H9 (cell line): ENCODE data around the gene DOHH. TPM values are rescaled to one million over a fixed set of nuclear protein-coding genes. Genes with fewer than 3 reads are reported as not detected.

Experiments
- DNase-seq: peaks from one replicate; pipeline ENCODE4 v3.0.0-alpha.2; 2017
- H2AFZ ChIP-seq: one replicate; pipeline ENCODE4 v1.6.1; 2013; ENCODE audit warnings: mild to moderate bottlenecking, low read length, control low read depth, moderate library complexity
- H2AK5ac ChIP-seq: 2 replicates; pipeline ENCODE4 v1.6.1; 2013; ENCODE audit warnings: low read length, control low read depth, mixed read lengths; ENCODE audit not compliant: insufficient read length
- H2BK120ac ChIP-seq: one replicate; pipeline ENCODE4 v1.6.1; 2013; ENCODE audit warnings: low read depth, mild to moderate bottlenecking, low read length, control low read depth, inconsistent platforms; ENCODE audit not compliant: poor library complexity, severe bottlenecking
- H2BK12ac ChIP-seq: 2 replicates; pipeline ENCODE4 v1.6.1; 2013; ENCODE audit warnings: low read length, control low read depth, mixed read lengths, low read depth; ENCODE audit not compliant: insufficient read length
- H2BK15ac ChIP-seq: 2 replicates; pipeline ENCODE4 v1.6.1; 2013; ENCODE audit warnings: low read depth, low read length, control low read depth
- H2BK20ac ChIP-seq: one replicate; pipeline ENCODE4 v1.6.1; 2013; ENCODE audit warnings: low read depth, mild to moderate bottlenecking, low read length, control low read depth, inconsistent platforms; ENCODE audit not compliant: poor library complexity, severe bottlenecking
- H2BK5ac ChIP-seq: 2 replicates; pipeline ENCODE4 v1.6.1; 2013; ENCODE audit warnings: low read length, control low read depth, mixed read lengths; ENCODE audit not compliant: insufficient read length
- H3K14ac ChIP-seq: 2 replicates; pipeline ENCODE4 v1.6.1; 2013; ENCODE audit warnings: low read length, control low read depth; ENCODE audit not compliant: insufficient read depth
- H3K18ac ChIP-seq: 2 replicates; pipeline ENCODE4 v1.6.1; 2013; ENCODE audit warnings: low read depth, mild to moderate bottlenecking, mixed read lengths, low read length, control low read depth; ENCODE audit not compliant: insufficient read length
- H3K23ac ChIP-seq: 2 replicates; pipeline ENCODE4 v1.6.1; 2013; ENCODE audit warnings: low read length, control low read depth, mixed read lengths, low read depth; ENCODE audit not compliant: insufficient read length
- H3K23me2 ChIP-seq: 2 replicates; pipeline ENCODE4 v1.6.1; 2013; ENCODE audit warnings: low read depth, mild to moderate bottlenecking, mixed read lengths, low read length, control low read depth; ENCODE audit not compliant: insufficient read length, poor library complexity, severe bottlenecking
- H3K27ac ChIP-seq: 2 replicates; pipeline ENCODE4 v1.5.1; 2013; ENCODE audit warnings: low read length, control low read depth, mixed read lengths, low read depth; ENCODE audit not compliant: insufficient read length
- H3K27me3 ChIP-seq: 2 replicates; pipeline ENCODE4 v1.6.1; 2013; ENCODE audit warnings: low read length, control low read depth, inconsistent platforms; ENCODE audit not compliant: insufficient read depth
- H3K4ac ChIP-seq: 2 replicates; pipeline ENCODE4 v1.6.1; 2013; ENCODE audit warnings: low read depth, mild to moderate bottlenecking, control low read depth, inconsistent platforms, low read length, moderate library complexity
- H3K4me1 ChIP-seq: 2 replicates; pipeline ENCODE4 v1.6.1; 2013; ENCODE audit warnings: low read length, control low read depth, inconsistent platforms; ENCODE audit not compliant: insufficient read depth
- H3K4me2 ChIP-seq: 2 replicates; pipeline ENCODE4 v1.6.1; 2013; ENCODE audit warnings: low read length, control low read depth, mixed read lengths; ENCODE audit not compliant: insufficient read length, insufficient read depth
- H3K56ac ChIP-seq: 2 replicates; pipeline ENCODE4 v1.6.1; 2013; ENCODE audit warnings: low read depth, mild to moderate bottlenecking, mixed read lengths, low read length, control low read depth; ENCODE audit not compliant: insufficient read length
- H3K79me1 ChIP-seq: 2 replicates; pipeline ENCODE4 v1.6.1; 2013; ENCODE audit warnings: low read depth, mild to moderate bottlenecking, moderate library complexity, low read length, control low read depth, inconsistent platforms; ENCODE audit not compliant: insufficient read depth, poor library complexity, severe bottlenecking
- H3K79me2 ChIP-seq: 2 replicates; pipeline ENCODE4 v1.6.1; 2013; ENCODE audit warnings: low read length, control low read depth, inconsistent platforms; ENCODE audit not compliant: insufficient read depth
- H3K9ac ChIP-seq: 2 replicates; pipeline ENCODE4 v1.6.1; 2013; ENCODE audit warnings: low read length, control low read depth, mixed read lengths; ENCODE audit not compliant: insufficient read length; ENCODE audit errors: extremely low read depth
- H3K9me3 ChIP-seq: one replicate; pipeline ENCODE4 v1.6.1; 2013; ENCODE audit warnings: low read depth, low read length, inconsistent platforms; ENCODE audit not compliant: control insufficient read depth
- H3T11ph ChIP-seq: one replicate; pipeline ENCODE4 v1.6.1; 2013; ENCODE audit warnings: mild to moderate bottlenecking, low read length, control low read depth, inconsistent platforms
- H4K20me1 ChIP-seq: one replicate; pipeline ENCODE4 v1.6.1; 2013; ENCODE audit not compliant: control insufficient read depth, insufficient read length, insufficient read depth
- H4K5ac ChIP-seq: 2 replicates; pipeline ENCODE4 v1.6.1; 2013; ENCODE audit warnings: low read depth, mild to moderate bottlenecking, mixed read lengths, low read length, control low read depth; ENCODE audit not compliant: insufficient read length
- H4K8ac ChIP-seq: replicated peaks from 2 replicates; pipeline ENCODE4 v1.6.1; 2013; ENCODE audit warnings: low read length, control low read depth, mixed read lengths, low read depth; ENCODE audit not compliant: insufficient read length
- H4K91ac ChIP-seq: 2 replicates; pipeline ENCODE4 v1.6.1; 2013; ENCODE audit warnings: low read depth, mild to moderate bottlenecking, moderate library complexity, mixed read lengths, low read length, control low read depth; ENCODE audit not compliant: insufficient read length
- H3K27ac Mint-ChIP-seq, 3 experiments: 2 replicates in 2 of 3; 3 replicates in 1 of 3; pipeline ENCODE4 v1.8.0; 2020 to 2021; ENCODE audit warnings: mixed read lengths in 3 of 3, mild to moderate bottlenecking in 1 of 3, moderate library complexity in 1 of 3
- H3K27me3 Mint-ChIP-seq: 2 replicates; pipeline ENCODE4 v1.8.0; 2021; ENCODE audit warnings: low read depth, mild to moderate bottlenecking, moderate library complexity, mixed read lengths
- H3K36me3 Mint-ChIP-seq, 3 experiments: 2 replicates in 2 of 3; 3 replicates in 1 of 3; pipeline ENCODE4 v1.8.0; 2020 to 2021; ENCODE audit warnings: low read depth in 3 of 3, mixed read lengths in 3 of 3; ENCODE audit not compliant: insufficient read depth in 1 of 3
- H3K4me1 Mint-ChIP-seq, 2 experiments: 2 replicates each; pipeline ENCODE4 v1.8.0; 2020; ENCODE audit warnings: mixed read lengths in 2 of 2
- H3K4me3 Mint-ChIP-seq, 2 experiments: 2 replicates in 1 of 2; 3 replicates in 1 of 2; pipeline ENCODE4 v1.8.0; 2020 to 2021; ENCODE audit warnings: mild to moderate bottlenecking in 2 of 2, mixed read lengths in 2 of 2, moderate library complexity in 1 of 2
- H3K9me3 Mint-ChIP-seq, 2 experiments: 2 replicates in 1 of 2; 3 replicates in 1 of 2; pipeline ENCODE4 v1.8.0; 2020; ENCODE audit warnings: mild to moderate bottlenecking in 2 of 2, mixed read lengths in 2 of 2, moderate library complexity in 1 of 2
- CTCF ChIP-seq: fragments of 200-600 bp; sonication (generic); conservative IDR thresholded peaks from 3 replicates; pipeline ENCODE4 v1.8.0; 2021; ENCODE audit warnings: antibody characterized with exemption, mild to moderate bottlenecking
- WGBS: extraction: QIAGEN DNeasy Blood & Tissue Kit; methylation state at CpG from one replicate; pipeline ENCODE4 v1.1.7; 2013; ENCODE audit warnings: missing lambda C conversion rate, low lambda C conversion rate, mixed read lengths; ENCODE audit not compliant: insufficient read length; ENCODE audit errors: extremely low coverage; 5-methylcytosine and 5-hydroxymethylcytosine counted together
- total RNA-seq: library from RNA; stranded (reverse); gene quantifications from 2 replicates; pipeline ENCODE4 v1.2.1, GENCODE V29; 2021

Gene DOHH
- total RNA-seq, 1 experiment from 2014 or later: 16.5 TPM

- H3K9ac ChIP-seq: no peak overlapping the region
- H4K8ac ChIP-seq: no peak overlapping the region
- H3K27ac Mint-ChIP-seq: no peak overlapping the region
- H3K56ac ChIP-seq: no peak overlapping the region
- no peak overlapping the region for H2AK5ac ChIP-seq
- H3K27me3 ChIP-seq: no peaks in the 10 kb centered on the region
- H3K4me3 Mint-ChIP-seq: no peak overlapping the region
- H3K4me2 ChIP-seq: no peak overlapping the region
- peaks cover 9 to 17% of the 10 kb centered on the region in 2 experiments for H3K4me1 Mint-ChIP-seq
- H3K23ac ChIP-seq: no peak overlapping the region
- no peak overlapping the region for H3K4ac ChIP-seq
- no peak for DNase-seq
- H2BK5ac ChIP-seq: no peak overlapping the region
- no peak overlapping the region for H2AFZ ChIP-seq
- WGBS: no CpG with 5 or more reads among the region's 14 CpGs
- H4K5ac ChIP-seq: no peak overlapping the region
- no peaks in the 10 kb centered on the region for H4K20me1 ChIP-seq
- H3K79me1 ChIP-seq: no peaks in the 10 kb centered on the region
- H3K18ac ChIP-seq: no peak overlapping the region
- no peaks in the 10 kb centered on the region for H3K9me3 Mint-ChIP-seq
- H3K4me1 ChIP-seq: no peaks in the 10 kb centered on the region; the same call in 1 of the 2 replicates
- no peak overlapping the region; the same call in 1 of the 2 replicates for H3K14ac ChIP-seq
- H3K27ac ChIP-seq: no peak overlapping the region
- H3K27me3 Mint-ChIP-seq: no peaks in the 10 kb centered on the region; the same call in 1 of the 2 replicates
- no peak overlapping the region for H2BK12ac ChIP-seq
- H4K91ac ChIP-seq: no peak overlapping the region
- no peak overlapping the region for H2BK120ac ChIP-seq
- TF ChIP-seq CTCF: no peak
- H3K36me3 Mint-ChIP-seq: no peaks in the 10 kb centered on the region
- no peak overlapping the region for H2BK15ac ChIP-seq
- H3K9me3 ChIP-seq: no peaks in the 10 kb centered on the region
- no peaks in the 10 kb centered on the region for H3K23me2 ChIP-seq
- no peak overlapping the region for H2BK20ac ChIP-seq
- no peaks in the 10 kb centered on the region for H3K79me2 ChIP-seq
- no peak overlapping the region for H3T11ph ChIP-seq
Measured at GRCh38 chr19:3441986-3442329, 58.5 kb downstream of the DOHH start.
